Neutrophil (primary cell): ENCODE data around the gene SUPT6H.

ENCODE experiments used
- H3K27ac ChIP-seq: fragments of 200-600 bp; sonication (generic); 2 replicates; pipeline ENCODE4 v1.5.1; 2016; ENCODE audit warnings: mild to moderate bottlenecking, moderate library complexity
- H3K27me3 ChIP-seq: fragments of 200-600 bp; sonication (generic); 2 replicates; pipeline ENCODE4 v1.6.0; 2016; ENCODE audit warnings: mild to moderate bottlenecking
- H3K36me3 ChIP-seq: fragments of 200-600 bp; sonication (generic); 2 replicates; pipeline ENCODE4 v1.5.1; 2017
- H3K4me1 ChIP-seq, 2 experiments: fragments of 200-600 bp in 1 of 2; sonication (generic) in 1 of 2; 1 replicate in 1 of 2; 2 replicates in 1 of 2; pipeline versions ENCODE4 v1.5.1 to v1.6.1; 2013 to 2016; ENCODE audit warnings: low read depth in 1 of 2, low read length in 1 of 2, mild to moderate bottlenecking in 1 of 2, moderate library complexity in 1 of 2; ENCODE audit not compliant: control insufficient read depth in 1 of 2, insufficient read depth in 1 of 2
- H3K4me3 ChIP-seq, 2 experiments: fragments of 200-600 bp in 1 of 2; sonication (generic) in 1 of 2; 1 replicate in 1 of 2; 2 replicates in 1 of 2; pipeline ENCODE4 v1.5.1; 2013 to 2016; ENCODE audit warnings: low read depth in 1 of 2, low read length in 1 of 2, mild to moderate bottlenecking in 1 of 2, moderate library complexity in 1 of 2
- H3K9me3 ChIP-seq: fragments of 200-600 bp; sonication (generic); 2 replicates; pipeline ENCODE4 v1.5.1; 2016
- TF ChIP-seq, protein P1 (sequence below): fragments of 200-600 bp; sonication (generic); IDR thresholded peaks from 2 replicates; pipeline ENCODE4 v1.5.1; 2016; ENCODE audit warnings: antibody characterized with exemption

SUPT6H gene

GRCh38 chr17:28665994-28666393 is 4.0 kb downstream of the SUPT6H start:
- Histone ChIP-seq H3K4me1 (peaks cover 16 to 17% of the 10 kb centered on the region in 2 experiments), H3K4me3 (no peak overlapping the region), H3K27ac (peak overlapping the region; percentile 60), H3K27me3 (no peaks in the 10 kb centered on the region), H3K9me3 (no peaks in the 10 kb centered on the region), H3K36me3 (peaks cover 33% of the 10 kb centered on the region)
- TF ChIP-seq, protein P1, sequence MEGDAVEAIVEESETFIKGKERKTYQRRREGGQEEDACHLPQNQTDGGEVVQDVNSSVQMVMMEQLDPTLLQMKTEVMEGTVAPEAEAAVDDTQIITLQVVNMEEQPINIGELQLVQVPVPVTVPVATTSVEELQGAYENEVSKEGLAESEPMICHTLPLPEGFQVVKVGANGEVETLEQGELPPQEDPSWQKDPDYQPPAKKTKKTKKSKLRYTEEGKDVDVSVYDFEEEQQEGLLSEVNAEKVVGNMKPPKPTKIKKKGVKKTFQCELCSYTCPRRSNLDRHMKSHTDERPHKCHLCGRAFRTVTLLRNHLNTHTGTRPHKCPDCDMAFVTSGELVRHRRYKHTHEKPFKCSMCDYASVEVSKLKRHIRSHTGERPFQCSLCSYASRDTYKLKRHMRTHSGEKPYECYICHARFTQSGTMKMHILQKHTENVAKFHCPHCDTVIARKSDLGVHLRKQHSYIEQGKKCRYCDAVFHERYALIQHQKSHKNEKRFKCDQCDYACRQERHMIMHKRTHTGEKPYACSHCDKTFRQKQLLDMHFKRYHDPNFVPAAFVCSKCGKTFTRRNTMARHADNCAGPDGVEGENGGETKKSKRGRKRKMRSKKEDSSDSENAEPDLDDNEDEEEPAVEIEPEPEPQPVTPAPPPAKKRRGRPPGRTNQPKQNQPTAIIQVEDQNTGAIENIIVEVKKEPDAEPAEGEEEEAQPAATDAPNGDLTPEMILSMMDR, result no peak

DNA sequence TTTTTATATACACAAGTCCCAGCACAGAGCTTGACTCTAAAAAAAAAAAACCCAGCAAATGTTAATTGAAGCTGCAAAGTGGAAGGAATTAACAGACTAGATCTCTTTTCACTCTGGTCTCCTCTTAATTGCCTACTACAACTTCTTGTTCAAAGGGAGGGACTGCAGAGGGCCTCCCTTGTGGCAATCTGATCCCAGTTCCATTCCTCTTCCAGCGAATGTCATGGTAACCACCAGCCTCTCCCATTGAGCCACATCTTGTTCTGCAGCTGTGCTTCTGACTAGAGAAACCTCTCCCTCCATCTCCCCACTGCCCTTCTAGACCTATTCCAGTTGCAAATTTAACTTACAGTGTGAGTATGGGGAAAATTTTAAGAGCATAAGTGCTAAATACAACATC is 5.9 kb downstream of the SUPT6H start:
- Histone ChIP-seq H3K9me3 (no peaks in the 10 kb centered on the region), H3K36me3 (peaks cover 51% of the 10 kb centered on the region), H3K27ac (no peak overlapping the region), H3K27me3 (no peaks in the 10 kb centered on the region), H3K4me1 (peaks cover 6 to 7% of the 10 kb centered on the region in 2 experiments), H3K4me3 (no peak overlapping the region)
- TF ChIP-seq, protein P1, result no peak

DNA sequence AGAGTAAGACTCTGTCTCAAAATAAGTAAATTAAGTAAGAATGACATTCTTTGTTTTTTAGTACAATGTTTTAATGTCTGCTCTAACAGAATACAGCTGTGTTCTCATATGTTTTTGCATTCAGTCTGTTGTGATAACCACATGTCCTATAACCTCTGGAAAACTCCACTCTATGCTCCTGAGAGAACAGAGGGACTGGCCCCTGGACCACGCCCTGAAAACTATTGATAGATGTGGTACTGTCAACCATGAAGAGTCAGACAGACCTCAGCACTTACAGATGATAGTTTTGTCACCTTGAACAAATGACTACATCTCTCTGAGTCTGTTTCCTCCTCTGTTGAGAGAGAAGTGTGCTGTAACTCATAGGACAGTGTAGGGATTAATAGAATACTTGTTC is 7.9 kb downstream of the SUPT6H start:
- TF ChIP-seq, protein P1, result no peak
- Histone ChIP-seq H3K27me3 (no peaks in the 10 kb centered on the region), H3K4me3 (no peak overlapping the region), H3K4me1 (no peaks in the 10 kb centered on the region), H3K36me3 (peaks cover 72% of the 10 kb centered on the region), H3K27ac (no peak overlapping the region), H3K9me3 (no peaks in the 10 kb centered on the region)

DNA sequence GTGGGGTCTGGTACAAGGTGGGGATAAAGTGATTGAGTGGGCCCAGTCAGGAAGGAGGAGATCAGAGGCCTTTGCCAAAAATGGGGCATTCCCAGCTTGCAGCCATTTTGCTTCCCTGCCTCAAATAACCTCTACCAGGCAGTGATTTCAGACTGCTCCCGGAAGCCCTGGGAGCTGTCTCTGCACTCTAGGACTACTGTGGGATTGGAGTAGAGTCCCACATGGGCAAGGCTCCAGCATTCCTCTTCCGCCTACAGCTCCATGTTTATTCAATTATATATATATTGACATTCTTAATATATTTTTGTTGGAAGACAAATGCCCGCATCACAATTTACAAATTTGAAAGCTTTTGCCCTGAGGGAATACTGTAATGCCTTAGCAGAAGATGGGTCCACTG is 13.5 kb downstream of the SUPT6H start:
- no peaks in the 10 kb centered on the region for H3K9me3 ChIP-seq
- no peak overlapping the region for H3K27ac ChIP-seq
- H3K4me1 ChIP-seq, result no peaks in the 10 kb centered on the region
- no peak overlapping the region for H3K4me3 ChIP-seq
- H3K27me3 ChIP-seq, result no peaks in the 10 kb centered on the region
- peaks cover 100% of the 10 kb centered on the region for H3K36me3 ChIP-seq
- TF ChIP-seq, protein P1, result no peak

DNA sequence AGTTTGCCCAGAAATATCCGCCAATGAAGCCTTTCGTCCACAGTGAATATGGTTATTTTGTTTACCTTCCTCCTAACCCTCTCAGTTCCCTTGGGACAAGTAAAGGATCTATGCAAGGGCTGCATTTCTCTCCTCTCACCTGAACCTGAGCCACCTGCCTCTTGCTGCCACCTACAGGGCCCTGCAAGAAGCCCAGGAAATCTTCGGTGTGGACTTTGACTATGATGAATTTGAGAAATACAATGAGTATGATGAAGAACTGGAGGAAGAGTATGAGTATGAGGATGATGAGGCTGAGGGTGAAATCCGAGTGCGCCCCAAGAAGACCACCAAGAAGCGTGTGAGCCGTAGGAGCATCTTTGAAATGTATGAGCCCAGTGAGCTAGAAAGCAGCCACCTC is 14.0 kb downstream of the SUPT6H start:
- H3K4me1 ChIP-seq, result no peaks in the 10 kb centered on the region
- H3K9me3 ChIP-seq, result no peaks in the 10 kb centered on the region
- TF ChIP-seq, protein P1, result no peak
- peaks cover 100% of the 10 kb centered on the region for H3K36me3 ChIP-seq
- H3K27ac ChIP-seq, result no peak overlapping the region
- no peak overlapping the region for H3K4me3 ChIP-seq
- no peaks in the 10 kb centered on the region for H3K27me3 ChIP-seq

DNA sequence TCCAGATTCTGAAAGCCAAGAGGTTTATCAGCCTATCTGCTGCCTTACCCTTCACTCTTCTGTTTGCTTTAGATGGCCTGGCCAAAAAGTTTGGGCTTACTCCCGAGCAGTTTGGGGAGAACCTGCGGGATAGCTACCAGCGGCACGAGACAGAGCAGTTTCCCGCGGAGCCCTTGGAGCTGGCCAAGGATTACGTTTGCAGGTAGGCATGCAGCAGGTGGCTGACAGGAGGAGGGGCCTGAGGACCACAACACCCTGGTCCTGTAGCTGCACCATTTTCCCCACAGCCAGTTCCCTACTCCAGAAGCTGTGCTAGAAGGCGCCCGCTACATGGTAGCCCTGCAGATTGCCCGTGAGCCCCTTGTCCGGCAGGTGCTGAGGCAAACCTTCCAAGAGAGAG is 20.6 kb downstream of the SUPT6H start:
- H3K36me3 ChIP-seq, result peaks cover 100% of the 10 kb centered on the region
- H3K27me3 ChIP-seq, result no peaks in the 10 kb centered on the region
- TF ChIP-seq, protein P1, result no peak
- H3K9me3 ChIP-seq, result no peaks in the 10 kb centered on the region
- no peak overlapping the region for H3K27ac ChIP-seq
- no peaks in the 10 kb centered on the region for H3K4me1 ChIP-seq
- H3K4me3 ChIP-seq, result no peak overlapping the region
